ENCODE measurements around the gene CFAP210.

- TF ChIP-seq, protein P1, sequence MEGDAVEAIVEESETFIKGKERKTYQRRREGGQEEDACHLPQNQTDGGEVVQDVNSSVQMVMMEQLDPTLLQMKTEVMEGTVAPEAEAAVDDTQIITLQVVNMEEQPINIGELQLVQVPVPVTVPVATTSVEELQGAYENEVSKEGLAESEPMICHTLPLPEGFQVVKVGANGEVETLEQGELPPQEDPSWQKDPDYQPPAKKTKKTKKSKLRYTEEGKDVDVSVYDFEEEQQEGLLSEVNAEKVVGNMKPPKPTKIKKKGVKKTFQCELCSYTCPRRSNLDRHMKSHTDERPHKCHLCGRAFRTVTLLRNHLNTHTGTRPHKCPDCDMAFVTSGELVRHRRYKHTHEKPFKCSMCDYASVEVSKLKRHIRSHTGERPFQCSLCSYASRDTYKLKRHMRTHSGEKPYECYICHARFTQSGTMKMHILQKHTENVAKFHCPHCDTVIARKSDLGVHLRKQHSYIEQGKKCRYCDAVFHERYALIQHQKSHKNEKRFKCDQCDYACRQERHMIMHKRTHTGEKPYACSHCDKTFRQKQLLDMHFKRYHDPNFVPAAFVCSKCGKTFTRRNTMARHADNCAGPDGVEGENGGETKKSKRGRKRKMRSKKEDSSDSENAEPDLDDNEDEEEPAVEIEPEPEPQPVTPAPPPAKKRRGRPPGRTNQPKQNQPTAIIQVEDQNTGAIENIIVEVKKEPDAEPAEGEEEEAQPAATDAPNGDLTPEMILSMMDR (IDR thresholded peaks at IDR 0.05), result no peak
- TF ChIP-seq RORB (CRISPR knock-in tag; IDR thresholded peaks at IDR 0.05) (no peak), ELF4 (CRISPR knock-in tag; IDR thresholded peaks at IDR 0.05; ENCODE audit: low read depth) (no peak), FOXJ3 (CRISPR knock-in tag; IDR thresholded peaks at IDR 0.05; ENCODE audit: borderline replicate concordance) (no peak), IRF2 (CRISPR knock-in tag; IDR thresholded peaks at IDR 0.05; ENCODE audit: borderline replicate concordance, low read depth) (no peak)
Observed at GRCh38 chr2:169641464-169641863, 52.7 kb downstream of the CFAP210 start.
